IMR-90 (cell line): ENCODE results near the gene XPO4. TPM values are rescaled to one million over a fixed set of nuclear protein-coding genes. Genes with fewer than 3 reads are reported as not detected.

Experiments
- ATAC-seq: fragments of 200-7000 bp; cut with Tn5 transposase; 2 replicates; pipeline ENCODE4 v1.9.1; 2020; ENCODE audit warnings: low read depth, mild to moderate bottlenecking, moderate library complexity
- BruUV-seq: library from RNA; stranded (reverse); fragments of 400-500 nt; replicated peaks from 2 replicates; lab custom pipeline; 2021; lab: Mats Ljungman, UMichigan
- CTCF ChIA-PET: fragments of 300-600 bp; formaldehyde crosslinking; extraction: SDS; loops from one replicate; lab custom pipeline; 2021; ENCODE audit warnings: antibody characterized with exemption; lab: Yijun Ruan, JAX
- POLR2A ChIA-PET: fragments of 300-600 bp; sonication (Branson Sonifier 250); formaldehyde crosslinking; loops from one replicate; lab custom pipeline; 2022; ENCODE audit warnings: antibody characterized with exemption; ENCODE audit not compliant: unreplicated experiment; lab: Charles Lee
- DNase-seq: peaks from one replicate; pipeline ENCODE4 v3.0.0; 2013
- H2AFZ ChIP-seq: replicated peaks from 2 replicates; pipeline ENCODE3; 2013; ENCODE audit warnings: low read length, mild to moderate bottlenecking; ENCODE audit not compliant: poor library complexity
- H2AK5ac ChIP-seq: 2 replicates; pipeline ENCODE4 v1.6.1; 2013; ENCODE audit warnings: low read depth, low read length, inconsistent platforms
- H2AK9ac ChIP-seq: replicated peaks from 2 replicates; pipeline ENCODE3; 2013; ENCODE audit warnings: mild to moderate bottlenecking, low read depth, low read length, moderate library complexity; ENCODE audit not compliant: poor library complexity
- H2BK120ac ChIP-seq: 2 replicates; pipeline ENCODE4 v1.6.1; 2013; ENCODE audit warnings: low read depth, low read length, inconsistent platforms
- H2BK15ac ChIP-seq: 3 replicates; pipeline ENCODE4 v1.6.1; 2013; ENCODE audit warnings: low read depth, low read length, inconsistent platforms
- H2BK20ac ChIP-seq: 2 replicates; pipeline ENCODE4 v1.6.1; 2013; ENCODE audit warnings: low read depth, mild to moderate bottlenecking, inconsistent platforms, low read length, moderate library complexity
- H2BK5ac ChIP-seq: 2 replicates; pipeline ENCODE4 v1.6.1; 2013; ENCODE audit warnings: mild to moderate bottlenecking, low read depth, low read length, inconsistent platforms; ENCODE audit not compliant: poor library complexity, severe bottlenecking
- H3K14ac ChIP-seq: replicated peaks from 2 replicates; pipeline ENCODE4 v1.6.1; 2013; ENCODE audit warnings: low read depth, low read length, inconsistent platforms
- H3K18ac ChIP-seq: 2 replicates; pipeline ENCODE4 v1.6.1; 2013; ENCODE audit warnings: low read depth, low read length, control low read depth
- H3K23ac ChIP-seq: 2 replicates; pipeline ENCODE4 v1.6.1; 2013; ENCODE audit warnings: low read depth, low read length, inconsistent platforms
- H3K27ac ChIP-seq: 2 replicates; pipeline ENCODE4 v1.5.1; 2013; ENCODE audit warnings: mild to moderate bottlenecking, control low read depth, low read length; ENCODE audit not compliant: insufficient read depth
- H3K27me3 ChIP-seq: 2 replicates; pipeline ENCODE4 v1.6.1; 2013; ENCODE audit warnings: low read length; ENCODE audit not compliant: control insufficient read depth, insufficient read depth
- H3K36me3 ChIP-seq: 2 replicates; pipeline ENCODE4 v1.6.1; 2013; ENCODE audit warnings: low read length, mixed read lengths; ENCODE audit not compliant: control insufficient read depth, insufficient read depth
- H3K4ac ChIP-seq: 2 replicates; pipeline ENCODE4 v1.6.1; 2013; ENCODE audit warnings: low read depth, low read length, inconsistent platforms
- H3K4me1 ChIP-seq: 2 replicates; pipeline ENCODE4 v1.6.1; 2013; ENCODE audit warnings: low read length, mixed read lengths; ENCODE audit not compliant: control insufficient read depth, insufficient read depth
- H3K4me2 ChIP-seq: 2 replicates; pipeline ENCODE4 v1.6.1; 2013; ENCODE audit warnings: low read depth, mild to moderate bottlenecking, control low read depth, low read length, moderate library complexity
- H3K4me3 ChIP-seq: 2 replicates; pipeline ENCODE4 v1.5.1; 2013; ENCODE audit warnings: low read depth, mild to moderate bottlenecking, control low read depth, low read length, moderate library complexity; ENCODE audit not compliant: insufficient read depth
- H3K56ac ChIP-seq: 2 replicates; pipeline ENCODE4 v1.6.1; 2013; ENCODE audit warnings: low read length, inconsistent platforms; ENCODE audit not compliant: insufficient read depth; ENCODE audit errors: extremely low read depth
- H3K79me1 ChIP-seq, 2 experiments: 2 replicates each; pipeline ENCODE4 v1.6.1; 2013; ENCODE audit warnings: low read length in 2 of 2, inconsistent platforms in 1 of 2, low read depth in 1 of 2
- H3K9ac ChIP-seq: 2 replicates; pipeline ENCODE4 v1.6.1; 2013; ENCODE audit warnings: low read depth, low read length, control low read depth
- H3K9me1 ChIP-seq: 2 replicates; pipeline ENCODE4 v1.6.1; 2013; ENCODE audit warnings: low read length, inconsistent platforms; ENCODE audit not compliant: insufficient read depth
- H3K9me3 ChIP-seq: 2 replicates; pipeline ENCODE4 v1.6.1; 2013; ENCODE audit warnings: low read length; ENCODE audit not compliant: control insufficient read depth, insufficient read depth
- H4K20me1 ChIP-seq: 2 replicates; pipeline ENCODE4 v1.6.1; 2013; ENCODE audit warnings: low read length, inconsistent platforms; ENCODE audit not compliant: insufficient read depth
- H4K5ac ChIP-seq: 2 replicates; pipeline ENCODE4 v1.6.1; 2013; ENCODE audit warnings: mild to moderate bottlenecking, low read depth, low read length, control low read depth
- H4K8ac ChIP-seq, 2 experiments: 2 replicates each; pipeline ENCODE4 v1.6.1; 2013; ENCODE audit warnings: low read depth in 2 of 2, low read length in 2 of 2, control low read depth in 1 of 2, inconsistent platforms in 1 of 2
- H4K91ac ChIP-seq: 2 replicates; pipeline ENCODE4 v1.6.1; 2013; ENCODE audit warnings: low read depth, low read length, inconsistent platforms; ENCODE audit not compliant: insufficient read depth
- BHLHE40 ChIP-seq: fragments of 150-350 bp; IDR thresholded peaks from 2 replicates; pipeline ENCODE4 v1.6.1; 2016; ENCODE audit warnings: mild to moderate bottlenecking, low read depth, low read length
- CEBPB ChIP-seq: IDR thresholded peaks from 2 replicates; pipeline ENCODE4 v1.6.1; 2012; ENCODE audit warnings: low read depth, low read length, improper control_type of control experiment
- CHD1 ChIP-seq: IDR thresholded peaks from 2 replicates; pipeline ENCODE4 v1.6.1; 2012; ENCODE audit warnings: low read depth, low read length, improper control_type of control experiment
- MAFK ChIP-seq: IDR thresholded peaks from 2 replicates; pipeline ENCODE4 v1.6.1; 2012; ENCODE audit warnings: low read depth, low read length, improper control_type of control experiment
- MXI1 ChIP-seq: IDR thresholded peaks from 2 replicates; pipeline ENCODE4 v1.6.1; 2012; ENCODE audit warnings: low read depth, mild to moderate bottlenecking, low read length, moderate library complexity, borderline replicate concordance
- NFE2L2 ChIP-seq: fragments of 150-350 bp; IDR thresholded peaks from 2 replicates; pipeline ENCODE4 v1.6.1; 2016; ENCODE audit warnings: low read depth, mild to moderate bottlenecking, low read length
- POLR2A ChIP-seq: IDR thresholded peaks from 2 replicates; pipeline ENCODE4 v1.6.1; 2012; ENCODE audit warnings: mild to moderate bottlenecking, low read depth, low read length
- RAD21 ChIP-seq: IDR thresholded peaks from 2 replicates; pipeline ENCODE4 v1.6.1; 2012; ENCODE audit warnings: low read length, improper control_type of control experiment
- RCOR1 ChIP-seq: IDR thresholded peaks from 2 replicates; pipeline ENCODE4 v1.6.1; 2012; ENCODE audit warnings: mild to moderate bottlenecking, low read length, improper control_type of control experiment; ENCODE audit not compliant: insufficient replicate concordance
- RFX5 ChIP-seq: IDR thresholded peaks from 2 replicates; pipeline ENCODE4 v1.8.0; 2012; ENCODE audit warnings: low read depth, mild to moderate bottlenecking, low read length, moderate library complexity
- SMC3 ChIP-seq: fragments of 150-350 bp; IDR thresholded peaks from 2 replicates; pipeline ENCODE4 v1.6.1; 2016; ENCODE audit warnings: low read depth, mild to moderate bottlenecking, antibody characterized with exemption, low read length, moderate library complexity
- WGBS, 2 experiments: methylation state at CpG; one replicate each; pipeline versions ENCODE4 v1.1.5 to v1.1.7; 2013; ENCODE audit warnings: missing lambda C conversion rate in 2 of 2; ENCODE audit not compliant: insufficient read length in 1 of 2; ENCODE audit errors: extremely low coverage in 2 of 2; 5-methylcytosine and 5-hydroxymethylcytosine counted together
- dilution Hi-C: fragments of 300-500 bp; cut with HindIII; formaldehyde crosslinking; loops from one replicate; pipeline ENCODE4 v1.14.3; 2018; ENCODE audit warnings: low sequenced_read_pairs; ENCODE audit not compliant: unreplicated experiment
- in situ Hi-C: fragments of 300-500 bp; cut with MboI; formaldehyde crosslinking; loops from 3 replicates; pipeline ENCODE4 v1.14.3; 2019; ENCODE audit warnings: low sequenced_read_pairs, inconsistent platforms, mixed read lengths
- intact Hi-C: fragments of 100-400 bp; cut with micrococcal nuclease; formaldehyde crosslinking; loops from 2 replicates; pipeline ENCODE4 v1.10.0; 2022
- polyA plus RNA-seq, 3 experiments: library from polyadenylated mRNA; depleted of rRNA; stranded (reverse); fragments of >200 nt; gene quantifications; 2 replicates each; pipeline ENCODE4 v1.2.3, GENCODE V29; 2012; ENCODE audit warnings: low replicate concordance in 1 of 3
- total RNA-seq: library from RNA; depleted of rRNA; stranded (reverse); fragments of >200 nt; gene quantifications from 2 replicates; pipeline ENCODE4 v1.2.3, GENCODE V29; 2012
- TF ChIP-seq, protein P1 (sequence below): fragments of 150-350 bp; IDR thresholded peaks from 2 replicates; pipeline ENCODE4 v1.6.1; 2016; ENCODE audit warnings: low read depth, mild to moderate bottlenecking, low read length, moderate library complexity, borderline replicate concordance
- TF ChIP-seq, protein P2 (sequence below): fragments of 150-350 bp; IDR thresholded peaks from 2 replicates; pipeline ENCODE4 v1.6.1; 2017; ENCODE audit warnings: mild to moderate bottlenecking, antibody characterized with exemption, low read length, low read depth
- TF ChIP-seq, protein P3 (sequence below): conservative IDR thresholded peaks from 2 replicates; pipeline ENCODE4 v1.5.1; 2012; ENCODE audit warnings: mild to moderate bottlenecking, low read depth, low read length, improper control_type of control experiment

The XPO4 gene
- total and polyA plus RNA-seq, 2 of the 4 experiments (the other 2 are of a cell fraction), result 5.0 to 21.1 TPM

DNA sequence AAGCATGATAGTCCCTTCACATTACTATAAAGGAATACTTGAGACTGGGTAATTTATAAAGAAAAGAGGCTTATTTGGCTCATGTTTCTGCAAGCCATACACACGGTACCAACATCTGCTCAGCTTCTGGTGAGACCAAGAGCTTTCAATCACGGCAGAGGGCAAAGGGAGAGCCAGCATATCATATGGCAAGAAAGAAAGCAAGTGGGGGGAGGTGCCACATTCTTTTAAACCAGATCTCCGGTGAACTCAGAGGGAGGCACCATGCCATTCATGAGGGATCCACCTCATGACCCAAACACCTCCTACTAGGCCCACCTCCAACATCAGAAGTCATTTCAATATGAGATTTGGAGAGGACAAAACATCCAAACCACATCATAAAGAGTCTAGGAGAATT lies 20.3 kb downstream of the XPO4 start:
- Histone ChIP-seq H3K9me1 (peaks cover 17% of the 10 kb centered on the region), H3K4me2 (0 out of 2 replicates have a peak overlapping the region, but pooled peaks have one; percentile 28), H3K27me3 (no peaks in the 10 kb centered on the region), H2BK120ac (no peak overlapping the region), H3K36me3 (no peaks in the 10 kb centered on the region), H4K20me1 (peaks cover 5% of the 10 kb centered on the region), H3K4ac (no peak overlapping the region), H4K91ac (no peak overlapping the region), H2BK5ac (no peak overlapping the region), H3K9ac (no peak overlapping the region), H3K4me3 (no peak overlapping the region), H3K27ac (no peak overlapping the region), H3K18ac (no peak overlapping the region), H3K9me3 (no peaks in the 10 kb centered on the region), H2BK20ac (no peak overlapping the region), H3K4me1 (peaks cover 6% of the 10 kb centered on the region), H3K23ac (no peak overlapping the region), H4K5ac (no peak overlapping the region), H4K8ac (no peak overlapping the region), H3K14ac (peak overlapping the region; percentile 19; the same call in 1 of the 2 replicates), H3K79me1 (peaks cover 29 to 49% of the 10 kb centered on the region in 2 experiments), H2BK15ac (no peak overlapping the region), H2AFZ (no peak overlapping the region), H2AK5ac (no peak overlapping the region), H3K56ac (no peak overlapping the region), H2AK9ac (peak overlapping the region; percentile 50)
- intact Hi-C loops (no loop called here), in situ Hi-C loops (no loop called here), dilution Hi-C loops (no loop called here)
- POLR2A ChIA-PET, result no interaction called here
- no peak for TF ChIP-seq POLR2A
- TF ChIP-seq, protein P1, sequence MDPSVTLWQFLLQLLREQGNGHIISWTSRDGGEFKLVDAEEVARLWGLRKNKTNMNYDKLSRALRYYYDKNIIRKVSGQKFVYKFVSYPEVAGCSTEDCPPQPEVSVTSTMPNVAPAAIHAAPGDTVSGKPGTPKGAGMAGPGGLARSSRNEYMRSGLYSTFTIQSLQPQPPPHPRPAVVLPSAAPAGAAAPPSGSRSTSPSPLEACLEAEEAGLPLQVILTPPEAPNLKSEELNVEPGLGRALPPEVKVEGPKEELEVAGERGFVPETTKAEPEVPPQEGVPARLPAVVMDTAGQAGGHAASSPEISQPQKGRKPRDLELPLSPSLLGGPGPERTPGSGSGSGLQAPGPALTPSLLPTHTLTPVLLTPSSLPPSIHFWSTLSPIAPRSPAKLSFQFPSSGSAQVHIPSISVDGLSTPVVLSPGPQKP, result no peak
- no peak for TF ChIP-seq CEBPB
- TF ChIP-seq MAFK, result no peak
- TF ChIP-seq RAD21, result no peak
- TF ChIP-seq RCOR1, result no peak
- no peak for TF ChIP-seq BHLHE40
- TF ChIP-seq NFE2L2, result no peak
- TF ChIP-seq, protein P2, sequence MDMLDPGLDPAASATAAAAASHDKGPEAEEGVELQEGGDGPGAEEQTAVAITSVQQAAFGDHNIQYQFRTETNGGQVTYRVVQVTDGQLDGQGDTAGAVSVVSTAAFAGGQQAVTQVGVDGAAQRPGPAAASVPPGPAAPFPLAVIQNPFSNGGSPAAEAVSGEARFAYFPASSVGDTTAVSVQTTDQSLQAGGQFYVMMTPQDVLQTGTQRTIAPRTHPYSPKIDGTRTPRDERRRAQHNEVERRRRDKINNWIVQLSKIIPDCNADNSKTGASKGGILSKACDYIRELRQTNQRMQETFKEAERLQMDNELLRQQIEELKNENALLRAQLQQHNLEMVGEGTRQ, result no peak
- TF ChIP-seq, protein P3, sequence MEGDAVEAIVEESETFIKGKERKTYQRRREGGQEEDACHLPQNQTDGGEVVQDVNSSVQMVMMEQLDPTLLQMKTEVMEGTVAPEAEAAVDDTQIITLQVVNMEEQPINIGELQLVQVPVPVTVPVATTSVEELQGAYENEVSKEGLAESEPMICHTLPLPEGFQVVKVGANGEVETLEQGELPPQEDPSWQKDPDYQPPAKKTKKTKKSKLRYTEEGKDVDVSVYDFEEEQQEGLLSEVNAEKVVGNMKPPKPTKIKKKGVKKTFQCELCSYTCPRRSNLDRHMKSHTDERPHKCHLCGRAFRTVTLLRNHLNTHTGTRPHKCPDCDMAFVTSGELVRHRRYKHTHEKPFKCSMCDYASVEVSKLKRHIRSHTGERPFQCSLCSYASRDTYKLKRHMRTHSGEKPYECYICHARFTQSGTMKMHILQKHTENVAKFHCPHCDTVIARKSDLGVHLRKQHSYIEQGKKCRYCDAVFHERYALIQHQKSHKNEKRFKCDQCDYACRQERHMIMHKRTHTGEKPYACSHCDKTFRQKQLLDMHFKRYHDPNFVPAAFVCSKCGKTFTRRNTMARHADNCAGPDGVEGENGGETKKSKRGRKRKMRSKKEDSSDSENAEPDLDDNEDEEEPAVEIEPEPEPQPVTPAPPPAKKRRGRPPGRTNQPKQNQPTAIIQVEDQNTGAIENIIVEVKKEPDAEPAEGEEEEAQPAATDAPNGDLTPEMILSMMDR, result no peak
- TF ChIP-seq SMC3, result no peak
- TF ChIP-seq MXI1, result no peak
- TF ChIP-seq CHD1, result no peak
- TF ChIP-seq RFX5, result no peak
- WGBS, 2 experiments, result no CpG with 5 or more reads among the region's 3 CpGs
- DNase-seq (peak; percentile 8), ATAC-seq (no peak)
- no TSS peak for BruUV-seq
- CTCF ChIA-PET, result no interaction called here
